ENCODE measurements around the gene CACNA1D.

Gene CACNA1D

DNA sequence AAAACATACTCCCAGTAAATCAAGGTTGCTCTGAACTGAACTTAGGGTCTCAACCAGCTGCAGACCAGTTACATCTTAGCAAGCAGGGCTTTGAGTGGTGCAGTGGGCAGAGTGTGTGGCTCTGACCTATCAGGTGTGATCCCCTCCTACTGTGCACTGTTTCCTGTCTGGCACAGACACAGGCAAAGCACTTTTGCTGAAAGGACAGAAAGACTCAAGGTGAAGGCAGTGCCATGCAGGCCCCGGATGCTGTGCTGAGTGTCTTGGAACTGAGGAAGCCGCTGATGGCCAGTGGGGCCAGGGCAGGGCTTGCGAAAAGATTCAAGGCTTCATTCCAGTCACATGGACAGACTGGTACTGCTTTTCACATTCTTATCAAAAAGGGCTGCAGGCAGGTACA is 85.2 kb downstream of the CACNA1D start:
- DNase-seq (ENCODE audit: low read depth), result no peak

DNA sequence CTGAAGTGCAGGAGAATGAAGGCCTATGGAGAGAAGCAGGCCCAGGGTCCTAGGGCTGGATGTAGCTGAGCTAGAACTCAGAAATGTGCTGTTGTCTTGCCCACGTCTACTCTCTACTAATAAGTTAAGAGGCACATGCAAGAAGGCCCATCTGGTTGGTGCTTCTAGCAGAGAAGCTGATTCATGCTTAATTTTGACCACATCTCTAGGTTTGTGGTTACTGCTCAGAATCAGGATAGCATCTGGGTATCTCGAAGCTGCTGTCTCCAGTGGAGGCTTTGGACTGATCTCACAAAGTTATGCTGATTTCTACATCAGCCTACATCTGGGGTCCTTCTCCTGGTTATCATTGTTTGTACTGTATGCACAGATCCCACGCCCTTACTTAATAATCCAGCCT is 87.3 kb downstream of the CACNA1D start:
- DNase-seq (ENCODE audit: low read depth), result no peak

DNA sequence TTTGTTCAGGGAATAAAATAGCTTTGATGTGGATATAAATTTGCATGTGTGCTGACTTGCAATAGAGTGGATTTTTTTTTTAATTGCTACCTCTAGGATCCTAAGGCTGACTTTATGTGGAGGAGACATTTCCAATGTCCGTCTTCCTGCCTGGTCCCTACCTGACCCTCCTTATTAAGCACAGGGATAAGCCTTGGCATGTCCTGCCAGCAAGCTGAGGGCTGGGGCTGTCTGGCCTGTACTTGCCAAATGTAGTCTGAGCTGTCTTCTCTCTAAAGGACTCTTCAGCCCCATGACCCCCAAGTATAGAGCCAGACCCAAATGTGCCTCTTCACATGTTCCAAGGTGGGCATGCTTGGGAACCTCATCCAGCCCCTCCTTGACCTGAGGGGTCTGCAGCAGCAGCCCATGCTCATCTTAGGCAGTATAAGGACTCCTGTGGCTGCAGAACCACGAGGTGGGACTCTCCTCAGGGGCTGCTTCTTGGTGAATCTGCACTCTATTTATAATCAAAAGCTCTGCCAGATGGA is 88.8 kb downstream of the CACNA1D start:
- no peak for DNase-seq (ENCODE audit: low read depth)

GRCh38 chr3:53585049-53585448 is 90.6 kb downstream of the CACNA1D start:
- no peak for DNase-seq (ENCODE audit: low read depth)

DNA sequence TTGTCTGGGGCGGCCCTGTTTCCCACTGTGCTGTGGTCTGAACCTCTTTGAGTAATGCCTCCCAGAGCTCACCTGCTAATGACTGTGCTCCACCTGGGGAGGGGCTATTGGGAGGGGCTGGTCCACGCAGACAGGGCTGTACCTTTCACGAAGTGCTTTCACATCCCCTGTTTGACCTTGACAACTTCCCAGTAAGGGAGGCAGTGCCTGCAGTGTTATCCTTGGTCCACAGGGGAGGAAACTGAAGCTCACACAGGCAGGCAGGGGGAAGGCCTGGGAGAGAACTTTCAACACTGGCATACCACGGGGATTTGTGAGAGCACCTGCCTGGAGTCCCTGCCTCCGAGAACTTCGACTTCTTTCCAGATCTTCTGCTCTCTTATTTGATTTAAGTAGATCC is 91.2 kb downstream of the CACNA1D start:
- DNase-seq (ENCODE audit: low read depth), result no peak

- DNase-seq (ENCODE audit: low read depth), result no peak
Measured at GRCh38 chr3:53588122-53588521, 93.7 kb downstream of the CACNA1D start.

DNA sequence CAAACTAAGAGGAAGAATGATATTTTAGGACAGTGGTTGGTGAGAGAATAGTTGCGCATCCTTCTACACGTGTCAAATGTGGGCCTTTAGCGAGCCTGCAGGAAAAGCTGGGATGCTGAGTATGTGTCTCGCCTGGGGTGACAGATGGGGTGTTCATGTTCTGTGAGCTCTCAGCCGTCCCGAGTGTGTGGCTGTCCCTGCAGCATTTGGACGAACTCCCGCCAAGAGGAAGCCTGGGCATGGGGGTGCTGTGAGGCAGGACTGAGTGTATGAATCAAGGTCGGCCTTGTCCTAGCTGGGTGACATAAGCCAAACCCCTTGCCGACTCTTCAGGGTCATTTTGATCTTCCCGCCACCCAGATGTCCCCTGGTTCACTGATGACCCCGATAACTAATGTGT is 94.8 kb downstream of the CACNA1D start:
- DNase-seq (ENCODE audit: low read depth), result no peak

DNA sequence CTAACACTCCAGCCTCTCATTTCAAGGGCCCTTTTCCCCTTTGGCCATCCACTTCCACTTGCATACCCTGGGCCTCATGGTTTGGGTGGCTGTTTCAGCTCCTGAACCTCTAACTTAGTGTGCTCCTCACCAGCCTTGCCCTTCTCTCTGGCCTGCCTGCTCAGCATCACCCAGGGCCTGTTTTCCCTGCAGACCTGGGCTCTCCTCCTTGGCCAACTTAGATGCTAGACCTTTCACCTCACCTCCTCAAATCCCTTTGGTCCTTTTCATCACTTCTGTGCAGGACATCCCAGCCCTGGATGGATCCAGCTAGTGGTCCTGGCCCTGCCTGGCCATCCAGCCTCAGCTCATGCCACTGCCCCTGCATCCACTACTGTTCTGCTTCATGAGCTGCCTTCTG is 95.4 kb downstream of the CACNA1D start:
- no peak for DNase-seq (ENCODE audit: low read depth)

DNA sequence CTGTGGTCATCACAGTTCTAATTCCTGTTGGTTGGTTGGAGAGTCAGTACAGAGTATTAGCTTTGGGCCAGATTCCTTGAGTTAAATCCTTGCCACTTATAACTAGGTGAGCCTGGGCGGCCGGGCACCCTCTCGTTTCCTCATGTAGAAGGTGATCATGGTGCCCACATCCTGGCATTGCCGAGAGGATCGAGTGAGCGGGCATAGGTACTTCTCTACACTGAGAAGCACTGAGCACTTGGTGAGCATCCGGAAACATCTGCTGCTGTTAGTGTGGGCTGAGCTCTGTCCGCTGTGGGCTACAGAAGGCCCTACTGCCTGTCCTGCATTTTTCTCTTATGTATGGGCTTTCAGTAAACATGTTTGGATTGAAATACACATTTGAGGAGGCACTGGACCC is 96.2 kb downstream of the CACNA1D start:
- DNase-seq (ENCODE audit: low read depth), result no peak

GRCh38 chr3:53591646-53592045 is 97.2 kb downstream of the CACNA1D start:
- no peak for DNase-seq (ENCODE audit: low read depth)

DNA sequence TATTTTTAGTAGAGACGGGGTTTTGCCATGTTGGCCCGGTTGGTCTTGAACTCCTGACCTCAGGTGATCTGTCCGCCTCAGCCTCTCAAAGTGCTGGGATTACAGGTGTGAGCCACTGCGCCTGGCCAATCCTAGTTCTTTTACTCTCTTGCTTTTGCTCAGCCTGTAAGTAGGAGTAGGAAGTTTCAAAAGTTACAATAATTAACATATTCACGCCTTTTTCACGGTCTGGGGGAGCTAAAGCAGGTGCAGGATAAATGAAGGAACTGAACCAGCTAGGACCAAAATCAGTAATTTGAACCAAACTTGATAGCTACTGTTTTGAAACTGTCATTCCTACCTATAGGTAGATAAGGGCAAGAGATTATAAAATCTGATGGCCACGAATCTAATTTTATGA is 98.5 kb downstream of the CACNA1D start:
- no peak for DNase-seq (ENCODE audit: low read depth)

DNA sequence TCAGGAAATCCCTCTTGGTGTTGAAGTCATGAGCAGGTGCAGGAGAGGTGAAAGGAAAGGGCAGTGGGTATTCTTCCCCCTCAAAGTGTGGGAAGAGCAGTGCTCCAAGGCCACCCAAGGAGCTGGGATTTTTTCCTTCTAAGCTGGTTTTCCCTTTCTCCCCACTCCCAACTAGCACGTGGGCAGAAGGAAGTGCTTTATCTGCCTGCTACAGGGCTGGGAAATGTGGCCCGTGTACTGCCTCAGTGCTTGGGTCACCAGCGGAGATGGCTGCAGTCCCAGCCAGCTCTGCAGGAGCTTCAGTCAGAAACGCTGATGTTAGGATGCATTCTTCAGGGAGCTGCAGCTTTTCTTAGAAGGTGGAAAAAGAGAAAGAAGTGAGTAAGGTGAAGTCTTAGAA is 99.2 kb downstream of the CACNA1D start:
- no peak for DNase-seq (ENCODE audit: low read depth)

GRCh38 chr3:53594276-53594675 is 99.9 kb downstream of the CACNA1D start:
- DNase-seq (ENCODE audit: low read depth), result no peak

DNA sequence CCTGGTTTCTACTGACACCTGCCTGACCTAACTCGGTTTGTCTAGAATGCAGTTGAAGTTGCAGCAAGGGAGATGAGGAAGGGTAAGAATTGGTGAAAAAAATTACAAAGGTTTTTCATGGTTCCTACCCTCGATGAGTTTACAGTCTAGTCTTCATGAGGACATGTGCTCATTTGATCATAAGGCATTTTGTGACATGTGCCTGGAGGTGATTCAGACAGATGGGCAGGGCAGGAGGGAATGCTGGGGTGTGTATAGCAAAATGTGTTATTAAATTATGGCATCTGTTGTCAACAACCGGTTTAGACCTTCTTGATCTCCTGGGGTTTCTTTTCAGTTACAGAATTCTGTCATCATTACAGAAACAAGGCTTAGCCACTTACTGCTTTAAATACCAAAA is 101.2 kb downstream of the CACNA1D start:
- DNase-seq (ENCODE audit: low read depth), result no peak

DNA sequence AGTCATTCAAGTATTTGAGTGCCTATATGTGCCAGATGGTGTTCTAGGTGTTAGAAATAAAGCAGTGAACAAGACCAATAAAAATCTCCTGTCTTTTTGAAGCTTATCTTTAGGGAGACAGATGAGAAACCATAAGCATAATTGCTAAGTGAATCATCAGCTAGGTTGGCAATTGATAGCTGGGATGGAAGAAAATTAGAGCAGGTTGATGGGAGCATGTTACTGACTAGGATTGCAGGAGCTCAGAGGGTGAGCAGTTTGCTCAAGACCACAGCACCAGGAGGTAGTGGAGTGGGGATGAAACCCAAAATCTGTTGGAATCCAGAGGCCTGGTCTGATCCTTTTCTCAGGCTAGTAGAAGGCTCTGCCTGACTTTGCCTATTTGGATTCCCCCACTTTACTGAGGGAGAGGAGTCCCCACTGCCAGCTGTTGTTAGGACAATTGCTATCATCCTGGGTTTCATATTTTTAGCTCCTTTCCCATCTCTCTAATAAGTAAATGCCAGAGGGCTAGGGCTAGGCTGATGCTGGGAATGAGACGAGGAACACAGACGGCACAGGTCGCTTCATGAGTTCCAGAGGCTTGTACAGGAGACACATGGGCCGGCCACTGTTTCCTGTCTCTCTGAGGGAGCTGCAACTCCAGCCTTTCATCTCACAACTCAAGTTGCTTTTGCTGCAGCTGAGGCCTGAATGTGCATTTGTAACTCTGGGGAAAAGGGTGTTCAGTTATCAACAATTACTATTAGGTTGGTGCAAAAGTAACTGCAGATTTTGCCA is 102.9 kb downstream of the CACNA1D start:
- no peak for DNase-seq (ENCODE audit: low read depth)

DNA sequence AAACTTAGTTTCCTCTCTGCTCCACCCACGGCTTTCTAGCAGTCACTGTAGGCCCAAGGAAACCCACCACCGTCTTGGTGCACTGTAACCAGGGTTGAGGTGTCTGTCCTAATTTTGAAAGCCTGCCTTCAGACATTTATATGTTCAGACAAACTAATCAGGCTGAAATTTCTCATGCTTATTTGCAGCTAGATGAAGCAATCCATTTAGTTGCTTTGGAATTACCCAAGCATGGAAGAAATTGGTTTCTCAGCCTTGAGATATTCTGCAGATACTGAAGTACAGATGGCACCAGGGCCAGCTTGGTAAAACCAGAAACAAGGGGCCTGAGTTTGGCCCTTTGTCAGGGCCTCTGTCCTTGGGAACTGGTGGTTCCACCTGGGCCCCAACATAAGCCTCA is 105.4 kb downstream of the CACNA1D start:
- DNase-seq (ENCODE audit: low read depth), result no peak

DNA sequence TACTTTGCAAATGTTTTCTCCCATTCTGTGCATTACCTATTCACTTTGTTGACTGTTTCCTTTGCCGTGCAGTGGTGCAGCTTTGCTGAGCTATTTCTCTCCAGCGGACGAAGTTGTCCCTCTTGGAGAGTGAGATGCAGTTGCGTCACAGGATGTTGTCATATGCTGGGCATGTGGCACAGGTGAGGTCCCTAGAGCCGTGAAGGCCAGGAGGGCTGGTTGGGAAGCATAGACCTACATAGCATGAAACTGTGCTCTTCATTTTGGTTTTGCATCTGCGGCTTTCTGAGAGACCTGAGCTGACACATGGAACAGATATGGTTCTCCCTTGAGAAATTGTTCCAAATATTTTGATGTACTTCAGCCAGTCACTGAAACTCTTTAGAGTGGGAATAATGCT is 108.5 kb downstream of the CACNA1D start:
- no peak for DNase-seq (ENCODE audit: low read depth)

- no peak for DNase-seq (ENCODE audit: low read depth)
Measured at GRCh38 chr3:53604232-53604631, 109.8 kb downstream of the CACNA1D start.

GRCh38 chr3:53606793-53607192 is 112.4 kb downstream of the CACNA1D start:
- no peak for DNase-seq (ENCODE audit: low read depth)

DNA sequence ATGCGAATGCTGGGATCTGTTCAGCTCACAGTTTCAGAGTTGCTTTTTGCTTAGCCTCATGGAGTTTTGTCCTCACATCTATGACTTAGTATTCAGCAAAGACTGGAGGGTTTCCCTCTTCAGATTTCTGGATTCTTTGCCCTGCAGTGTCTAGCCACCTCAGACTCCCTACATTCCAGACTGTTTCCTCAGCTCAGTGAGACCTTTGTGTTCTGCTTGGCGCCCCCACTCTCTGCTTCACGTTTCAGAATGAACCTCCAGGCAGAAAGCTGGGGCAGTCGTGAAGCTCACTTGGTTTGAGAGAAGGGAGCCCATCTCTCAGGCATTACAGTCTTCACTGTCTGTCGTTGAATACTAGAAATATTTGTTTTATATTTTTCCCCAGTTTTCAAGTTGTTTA is 118.1 kb downstream of the CACNA1D start:
- DNase-seq (ENCODE audit: low read depth), result no peak

DNA sequence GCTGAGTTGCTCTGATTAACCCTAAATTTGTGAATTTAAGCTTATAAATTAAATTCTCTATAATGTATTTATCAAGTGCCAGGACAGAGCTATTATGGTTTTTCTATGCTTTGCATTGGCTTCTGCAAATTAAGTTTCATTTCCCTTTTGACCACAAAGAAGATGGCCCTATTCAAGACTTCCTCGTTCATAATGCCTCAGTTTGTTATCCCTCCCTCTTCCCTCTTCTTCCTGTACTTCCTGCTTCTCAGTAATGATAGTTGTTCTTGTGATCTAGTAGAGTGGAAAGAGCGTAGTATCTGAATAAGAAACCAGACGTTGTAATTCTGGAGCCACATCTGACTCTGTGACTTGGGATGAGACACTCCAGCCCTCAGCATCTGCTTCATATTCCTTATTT is 118.7 kb downstream of the CACNA1D start:
- no peak for DNase-seq (ENCODE audit: low read depth)

- no peak for DNase-seq (ENCODE audit: low read depth)
Measured at GRCh38 chr3:53614307-53614706, 119.9 kb downstream of the CACNA1D start.

- no peak for DNase-seq (ENCODE audit: low read depth)
Measured at GRCh38 chr3:53616321-53616720, 121.9 kb downstream of the CACNA1D start.

All from fibroblast of the conjunctiva (primary cell).